GM18868 (cell line): ENCODE measurements around the gene CNTNAP3B.
"Not testable (repeated sequence)": the region's sequence is repeated elsewhere in the genome, so short reads cannot be mapped to it uniquely, and the experiment has no call there.

Experiments
- ATAC-seq: cut with Tn5 transposase; IDR thresholded peaks from one replicate; pipeline ENCODE4 v1.9.1; 2021; ENCODE audit warnings: mild to moderate bottlenecking, moderate library complexity; ENCODE audit not compliant: unreplicated experiment

CNTNAP3B gene

GRCh38 chr9:42129073-42129729, at the start of gene CNTNAP3B:
Gene CNTNAP3B, minus strand, starts transcription at chr9:42129426. Its CDS starts 332 bp downstream, at chr9:42129094.
- not testable (repeated sequence) for ATAC-seq

GRCh38 chr9:42160299-42160698, 31.1 kb upstream of the CNTNAP3B start:
- ATAC-seq, result not testable (repeated sequence)

DNA sequence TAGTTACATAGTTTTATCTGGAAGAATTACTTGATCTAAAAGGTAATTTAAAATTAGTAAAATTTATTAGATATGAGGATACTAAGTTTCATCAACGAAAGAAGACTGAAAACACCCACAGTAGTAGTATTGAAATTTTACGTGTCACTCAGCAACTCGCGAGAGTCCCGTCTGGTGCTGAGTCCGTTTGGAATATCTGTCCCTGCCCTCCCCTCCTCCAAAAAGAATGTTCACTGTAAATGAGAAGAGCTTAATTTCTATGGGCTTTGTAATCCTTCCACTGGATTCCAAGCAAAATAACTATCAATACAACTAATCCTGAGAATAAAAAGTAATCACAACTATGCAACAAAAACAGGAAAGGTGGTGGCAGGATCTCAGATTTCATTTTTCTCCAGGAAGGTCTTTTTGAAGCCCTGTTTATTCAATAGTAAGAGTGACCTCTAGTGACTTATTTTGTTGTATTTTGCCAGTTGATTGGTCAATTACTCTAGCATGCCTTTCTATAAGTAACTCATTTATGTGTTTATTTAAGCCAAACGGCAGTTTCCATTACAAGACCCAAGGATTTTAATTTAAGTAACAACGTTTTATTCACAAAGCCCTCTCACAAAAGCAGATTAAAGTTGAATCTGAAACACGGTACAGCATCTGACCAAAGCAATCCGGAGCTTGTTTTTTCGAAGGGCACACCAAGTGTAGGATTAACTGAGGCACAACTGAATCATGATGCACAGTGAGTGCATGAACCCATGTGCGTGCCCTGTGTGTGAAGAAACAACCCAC, 2.0 kb downstream of the CNTNAP3B start:
- ATAC-seq, result not testable (repeated sequence)

DNA sequence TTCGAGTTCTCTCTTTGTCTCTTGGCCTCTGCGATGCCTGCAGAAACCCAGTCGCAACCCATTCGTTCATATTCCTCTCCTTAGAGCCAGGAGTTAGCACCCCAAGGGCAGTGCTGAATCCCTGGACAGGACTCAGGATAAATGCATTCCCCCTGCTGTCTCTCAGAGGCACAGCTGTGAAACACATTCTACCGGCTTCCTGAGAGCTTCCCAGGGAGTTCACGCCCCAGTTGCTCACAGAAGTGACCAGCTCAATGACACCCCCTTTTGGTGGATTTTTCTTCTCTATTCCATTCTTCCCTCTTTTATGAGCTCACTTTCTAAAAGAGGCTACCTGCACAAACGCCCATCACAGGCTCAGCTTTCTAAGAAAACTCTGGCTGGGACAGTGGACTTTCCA, 8.2 kb downstream of the CNTNAP3B start:
- not testable (repeated sequence) for ATAC-seq

DNA sequence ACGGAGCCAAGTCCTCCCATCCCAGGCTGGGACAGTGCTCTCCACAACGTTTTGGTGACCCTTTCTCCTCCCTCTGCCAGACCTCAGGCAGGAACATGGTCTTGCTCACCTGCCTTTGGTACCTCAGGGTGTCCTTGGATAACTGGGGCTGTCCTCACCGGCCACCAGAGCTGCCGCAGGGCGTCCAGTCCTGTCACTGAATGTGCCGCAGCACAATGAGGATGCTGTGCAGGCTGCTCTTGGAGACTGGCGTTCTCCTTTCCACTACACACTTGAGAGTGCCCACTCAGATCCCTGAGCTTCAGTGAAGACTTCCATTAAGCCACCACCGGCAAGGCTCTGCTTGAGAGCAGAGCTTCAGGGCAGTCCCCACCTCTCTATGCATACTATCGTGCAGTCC, 33.3 kb downstream of the CNTNAP3B start:
- ATAC-seq, result not testable (repeated sequence)

DNA sequence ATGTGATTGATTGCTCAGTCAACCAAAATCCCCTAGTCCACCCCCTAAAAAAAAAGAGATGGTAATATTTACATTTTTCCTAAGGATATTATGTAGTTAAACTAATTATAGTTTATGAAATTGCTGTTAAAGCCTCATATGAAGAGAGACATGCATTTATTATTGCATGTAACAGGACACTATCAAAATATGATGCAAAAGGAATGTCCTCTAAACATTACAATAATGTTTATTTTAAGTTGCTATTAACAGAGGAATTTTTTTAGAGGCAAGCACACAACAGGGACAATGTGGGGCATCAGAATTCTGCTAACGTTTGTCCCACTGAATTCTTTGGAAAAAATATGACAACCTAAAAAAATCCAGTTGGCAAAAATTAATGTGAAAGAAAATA, 44.7 kb downstream of the CNTNAP3B start:
- not testable (repeated sequence) for ATAC-seq

GRCh38 chr9:42083877-42084558, 45.2 kb downstream of the CNTNAP3B start:
- not testable (repeated sequence) for ATAC-seq

GRCh38 chr9:42080376-42080775, 48.9 kb downstream of the CNTNAP3B start:
- ATAC-seq, result not testable (repeated sequence)

DNA sequence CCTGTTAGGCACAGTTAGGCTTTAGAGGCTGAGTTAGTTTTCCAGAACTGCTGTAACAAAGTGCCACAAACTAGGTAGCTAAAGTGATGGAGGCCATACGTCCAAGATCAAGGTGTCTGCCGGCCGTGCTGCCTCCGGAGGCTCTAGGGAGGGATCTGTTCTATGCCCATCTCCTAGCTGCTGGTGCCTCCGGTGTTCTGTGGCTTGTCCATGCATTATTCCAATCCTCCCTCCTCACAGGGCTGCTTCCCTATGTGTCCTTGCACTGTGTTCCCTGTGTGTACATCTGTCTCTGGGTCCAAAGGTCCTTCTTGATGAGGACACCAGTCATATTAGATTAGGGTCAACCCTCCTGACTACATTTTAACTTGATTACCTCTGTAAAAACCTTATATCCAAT, 54.4 kb downstream of the CNTNAP3B start:
- ATAC-seq, result not testable (repeated sequence)

DNA sequence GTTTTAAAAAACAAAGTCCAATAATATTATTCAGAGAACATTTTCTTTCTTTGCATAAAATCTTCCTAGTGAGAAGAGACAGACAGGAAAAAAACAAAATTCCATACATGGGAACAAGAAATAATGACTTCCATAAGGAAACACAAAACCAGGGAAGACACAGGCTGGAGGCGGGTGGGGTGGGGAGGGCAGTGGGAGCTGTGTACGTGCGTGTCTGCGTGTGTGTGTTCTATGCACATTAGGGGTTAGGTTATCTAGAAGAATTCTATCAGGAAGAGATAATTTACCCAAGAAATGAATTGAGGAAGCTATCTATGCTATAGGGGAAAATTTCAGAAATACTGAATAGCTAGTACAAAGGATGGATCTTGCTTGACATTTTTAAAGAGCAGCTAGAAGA, 58.2 kb downstream of the CNTNAP3B start:
- not testable (repeated sequence) for ATAC-seq

DNA sequence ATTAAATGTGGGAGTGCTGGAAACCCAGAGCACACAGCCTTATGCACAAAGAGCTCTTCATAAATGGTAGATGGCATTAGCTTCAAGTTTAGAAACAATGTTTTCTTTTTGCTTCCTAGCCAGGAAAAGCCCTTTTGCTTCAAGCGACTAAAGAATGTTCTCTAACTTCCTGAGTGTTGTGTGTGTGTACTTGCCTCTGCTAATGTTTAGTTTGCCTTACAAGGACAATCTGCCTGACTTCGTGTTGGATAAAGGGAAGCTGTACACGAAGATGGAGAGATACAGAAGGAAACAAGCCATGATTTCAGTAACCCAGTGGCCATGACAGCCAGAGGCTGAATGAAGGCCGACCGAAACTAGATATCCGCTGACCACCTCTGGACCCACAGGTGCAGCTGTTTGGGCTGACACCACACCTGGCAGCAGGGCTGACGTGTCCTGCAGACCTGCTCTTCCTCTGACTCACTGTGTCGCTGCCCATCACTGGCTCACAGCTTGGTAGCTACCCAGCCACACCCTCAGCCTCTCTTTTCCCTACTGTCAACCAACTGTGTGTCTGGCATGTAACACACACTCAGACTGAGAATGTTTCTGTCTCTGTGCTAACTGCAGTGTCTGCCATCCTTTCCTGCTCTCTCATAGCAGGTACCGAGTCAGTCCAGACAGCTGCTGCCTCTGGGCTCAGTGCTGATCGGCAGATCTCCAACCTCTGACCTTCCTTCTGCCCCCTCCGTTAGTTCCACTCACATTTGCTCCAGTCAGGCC, 59.0 kb downstream of the CNTNAP3B start:
- ATAC-seq, result not testable (repeated sequence)

DNA sequence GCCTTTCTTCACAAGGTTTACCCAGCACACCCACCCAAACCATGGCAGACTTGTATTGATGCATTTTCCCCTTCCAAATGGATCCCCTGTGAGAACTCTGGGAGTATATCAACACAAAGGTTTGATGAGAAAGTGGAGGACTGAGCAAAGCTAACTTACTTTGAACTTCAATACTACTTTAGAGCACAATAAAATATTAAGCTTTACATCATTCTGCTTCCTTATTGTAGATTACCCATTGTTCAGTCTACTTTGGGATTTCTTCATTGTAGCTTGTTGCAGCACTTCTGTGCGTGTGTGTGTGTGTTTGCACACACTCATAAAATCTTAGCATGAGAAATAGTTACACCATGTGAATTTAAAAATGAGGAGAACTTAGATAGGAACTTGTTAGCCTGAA, 75.4 kb downstream of the CNTNAP3B start:
- ATAC-seq, result not testable (repeated sequence)

DNA sequence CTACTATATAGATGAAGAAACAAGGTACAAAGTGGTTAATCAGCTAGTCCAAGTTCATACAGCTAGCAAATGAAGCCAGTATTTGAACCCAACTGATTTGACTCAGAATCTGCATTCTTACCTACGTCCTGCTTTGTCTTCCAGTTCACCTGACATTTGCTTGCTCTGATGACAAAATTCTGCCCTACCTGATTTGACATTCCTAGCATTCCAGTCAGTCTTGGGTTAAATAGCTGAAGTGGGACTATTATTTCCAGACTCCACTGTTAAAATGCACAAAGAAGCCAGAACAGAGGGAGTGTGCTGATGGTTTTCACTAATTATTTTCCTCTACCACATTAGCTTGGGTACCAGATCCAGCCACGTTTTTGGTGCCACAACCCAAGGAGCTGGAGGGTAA, 78.5 kb downstream of the CNTNAP3B start:
- not testable (repeated sequence) for ATAC-seq

GRCh38 chr9:42044422-42045010, 84.7 kb downstream of the CNTNAP3B start:
- not testable (repeated sequence) for ATAC-seq

DNA sequence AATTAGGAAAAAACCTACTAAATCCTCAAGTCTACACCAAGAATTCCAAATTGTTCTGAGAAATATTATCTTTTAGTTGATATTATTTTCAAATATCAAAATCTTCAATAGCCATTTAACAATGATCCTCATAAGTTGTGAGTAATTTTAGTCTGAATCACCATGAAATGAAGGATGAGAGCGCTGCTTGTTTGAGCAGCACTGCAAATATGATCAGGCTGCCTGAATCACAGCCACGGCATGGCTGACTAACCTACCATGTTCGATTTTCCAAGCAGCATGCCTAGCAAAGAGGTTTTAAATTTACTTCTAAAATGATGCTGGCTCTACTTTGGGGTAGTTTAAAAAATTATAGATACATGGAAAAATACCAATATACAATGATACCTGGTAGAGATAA, 95.7 kb downstream of the CNTNAP3B start:
- ATAC-seq, result not testable (repeated sequence)

- not testable (repeated sequence) for ATAC-seq
Measured at GRCh38 chr9:42020639-42021038, 108.6 kb downstream of the CNTNAP3B start.

GRCh38 chr9:42018220-42018922, 110.9 kb downstream of the CNTNAP3B start:
- not testable (repeated sequence) for ATAC-seq

GRCh38 chr9:42014317-42014716, 114.9 kb downstream of the CNTNAP3B start:
- ATAC-seq, result not testable (repeated sequence)

GRCh38 chr9:41991607-41992006, 137.6 kb downstream of the CNTNAP3B start:
- ATAC-seq, result not testable (repeated sequence)

DNA sequence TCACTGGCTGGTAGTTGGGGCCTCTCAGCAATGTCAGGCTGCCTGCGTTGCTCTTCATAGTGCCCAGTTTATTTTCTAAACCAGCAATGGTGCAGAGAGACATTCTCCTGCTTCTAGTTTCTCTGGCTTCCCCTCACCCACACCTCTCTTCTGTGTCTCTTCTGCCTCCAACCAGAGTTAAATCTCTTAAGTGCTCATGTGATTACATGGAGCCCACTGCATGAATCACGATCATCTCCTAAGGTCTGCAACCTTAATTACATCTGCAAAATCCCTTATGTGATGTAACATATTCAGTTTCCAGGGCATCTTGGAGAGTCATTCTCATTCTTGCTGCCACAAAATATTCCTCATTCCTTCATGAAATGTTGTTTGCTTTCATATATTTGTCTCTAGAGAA, 149.0 kb downstream of the CNTNAP3B start:
- ATAC-seq, result not testable (repeated sequence)
